NCI-H345 treated with DMSO at 0.1 percent for 48 hours (cell line): ENCODE data around the gene KIF17.

Experiments used
- DNase-seq: peaks from one replicate; lab custom pipeline; 2025; ENCODE audit not compliant: unreplicated experiment; lab: John Stamatoyannopoulos, UW

Gene KIF17

DNA sequence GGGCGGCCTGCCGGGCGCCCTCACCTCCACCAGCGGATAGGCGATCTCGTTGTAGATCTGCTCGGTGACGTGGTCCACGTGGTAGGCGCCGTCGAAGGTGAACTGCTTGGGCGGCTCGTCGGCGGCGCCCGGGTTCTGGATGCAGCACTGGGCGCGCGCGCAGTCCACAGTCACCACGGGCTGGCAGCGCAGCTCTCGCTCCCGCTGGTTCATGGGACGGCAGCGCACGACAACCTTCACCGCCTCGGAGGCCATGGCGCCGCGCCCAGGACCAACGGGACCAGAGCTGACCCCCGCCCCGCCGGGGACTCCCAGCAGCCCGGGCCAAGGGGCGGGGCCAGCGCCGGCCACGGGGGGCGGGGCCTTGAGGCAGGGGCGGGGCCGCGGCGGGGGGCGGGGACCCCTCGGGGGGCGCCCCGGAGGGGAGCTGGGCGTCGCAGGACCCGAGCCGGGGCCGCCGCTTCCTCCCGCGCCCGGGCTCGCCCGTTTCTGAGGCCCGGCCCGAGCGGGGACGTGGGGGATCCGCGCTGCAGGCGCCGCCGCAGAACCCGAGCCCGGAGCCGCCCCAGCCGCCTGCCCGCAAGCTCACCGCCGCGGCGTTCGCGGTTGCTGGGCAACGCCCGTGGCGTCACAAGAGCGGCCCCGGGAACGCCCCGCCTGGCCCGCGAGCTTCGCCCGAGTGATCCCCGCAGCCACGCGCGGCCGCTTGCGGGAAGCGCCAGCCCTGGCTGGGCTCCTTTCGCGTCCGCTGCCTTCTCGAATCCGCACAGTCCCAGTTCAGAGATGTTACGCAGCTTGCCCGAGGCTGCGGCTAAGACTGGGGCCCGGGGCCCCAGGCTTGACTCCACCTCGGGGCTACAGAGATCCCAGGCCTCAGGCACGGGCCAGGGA, at the start of gene KIF17:
Gene KIF17 (minus strand): TSS at position 556 of the 891 bp plus-strand sequence. CDS start 301 bp downstream, at position 255.
- peak; percentile 29 for DNase-seq

DNA sequence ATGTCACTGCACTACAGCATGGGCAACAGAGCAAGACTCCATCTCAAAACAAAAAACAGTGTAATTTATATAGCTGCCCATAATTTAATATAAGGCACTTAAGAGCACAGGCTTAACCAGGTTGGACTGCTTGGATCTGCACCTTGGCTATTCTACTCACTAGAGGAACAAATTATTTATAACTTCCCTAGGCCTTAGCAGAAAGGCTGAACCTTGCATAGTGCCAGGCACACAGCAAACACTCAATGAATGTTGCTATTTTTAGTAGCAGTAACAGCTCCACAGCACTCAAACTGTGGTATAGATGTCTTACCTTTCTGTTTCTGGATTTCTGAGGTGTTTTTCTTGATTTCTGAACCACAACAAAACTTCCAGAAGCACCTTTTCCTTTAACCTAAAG, 49.5 kb upstream of the KIF17 start:
- no peak for DNase-seq

DNA sequence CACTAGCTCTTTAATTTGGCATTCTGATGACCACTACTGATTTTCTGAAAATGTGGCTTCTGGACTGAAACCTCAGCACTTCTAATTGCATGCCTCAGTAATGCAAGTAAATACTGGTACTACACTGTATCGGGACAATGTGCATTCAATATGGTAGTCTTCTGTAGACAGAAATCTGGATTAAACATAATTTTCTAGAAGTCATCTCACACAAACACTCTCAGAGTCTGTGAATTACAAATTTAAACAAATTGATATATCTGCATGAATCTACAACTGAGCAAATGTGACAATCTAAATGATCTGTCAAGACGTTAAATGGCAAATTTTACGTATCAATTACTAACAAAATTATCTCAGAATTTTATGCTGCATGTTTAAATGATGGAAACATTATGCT, 45.6 kb upstream of the KIF17 start:
- DNase-seq, result no peak

DNA sequence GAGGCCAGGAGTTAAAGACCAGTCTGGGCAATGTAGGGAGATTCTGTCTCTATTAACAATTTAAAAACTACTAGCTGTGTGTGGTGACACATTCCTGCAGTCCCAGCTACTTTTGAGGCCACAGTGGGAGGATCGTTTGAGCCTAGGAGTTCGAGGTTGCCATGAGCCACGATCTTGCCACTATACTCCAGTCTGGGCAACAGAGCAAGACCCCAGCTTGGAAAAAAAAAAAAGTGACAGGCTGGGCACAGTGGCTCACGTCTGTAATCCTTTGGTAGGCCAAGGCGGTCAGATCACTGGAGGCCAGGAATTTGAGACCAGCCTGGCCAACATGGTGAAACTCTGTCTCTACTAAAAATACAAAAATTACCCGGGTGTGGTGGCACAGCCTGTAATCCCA, 42.5 kb upstream of the KIF17 start:
- no peak for DNase-seq

DNA sequence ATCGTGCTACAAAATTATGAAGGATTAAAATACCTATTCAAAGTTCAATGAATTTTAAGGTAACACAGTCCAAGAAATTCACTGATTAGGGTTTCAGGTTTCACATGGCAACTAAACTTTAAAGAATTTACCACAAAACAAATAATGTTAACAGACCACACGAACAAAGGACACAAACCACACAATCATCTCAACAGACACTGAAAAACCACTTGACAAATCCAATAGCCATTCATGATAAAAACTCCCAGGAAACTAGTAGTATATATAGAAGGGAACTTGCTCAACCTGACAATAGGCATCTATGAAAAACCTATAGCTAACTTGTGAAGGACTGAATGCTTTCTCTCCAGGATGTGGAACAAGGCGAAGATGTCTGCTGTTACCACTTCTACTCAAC, 35.8 kb upstream of the KIF17 start:
- no peak for DNase-seq

DNA sequence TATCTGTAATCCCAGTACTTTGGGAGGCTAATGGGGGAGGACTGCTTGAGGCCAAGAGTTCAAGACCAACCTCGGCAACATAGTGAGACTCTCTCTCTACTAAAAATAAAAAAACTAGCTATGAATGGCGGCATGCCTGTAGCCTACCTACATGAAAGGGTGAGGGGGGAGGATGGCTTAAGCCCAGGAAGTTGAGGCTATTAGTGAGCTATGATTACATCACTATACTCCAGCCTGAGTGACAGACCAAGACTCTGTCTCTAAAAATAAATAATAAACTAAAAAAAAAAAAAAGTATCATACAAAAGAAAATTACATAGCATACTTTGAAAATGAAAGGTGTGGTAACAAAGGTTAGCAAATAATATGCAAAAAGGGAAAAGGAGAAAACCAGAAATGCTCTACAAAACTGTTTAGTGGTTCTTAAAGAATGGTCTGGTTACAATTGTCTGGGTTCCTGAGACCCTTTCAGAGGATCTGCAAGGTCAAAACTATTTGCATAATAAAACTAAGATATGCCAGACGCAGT, 33.7 kb upstream of the KIF17 start:
- DNase-seq, result no peak

DNA sequence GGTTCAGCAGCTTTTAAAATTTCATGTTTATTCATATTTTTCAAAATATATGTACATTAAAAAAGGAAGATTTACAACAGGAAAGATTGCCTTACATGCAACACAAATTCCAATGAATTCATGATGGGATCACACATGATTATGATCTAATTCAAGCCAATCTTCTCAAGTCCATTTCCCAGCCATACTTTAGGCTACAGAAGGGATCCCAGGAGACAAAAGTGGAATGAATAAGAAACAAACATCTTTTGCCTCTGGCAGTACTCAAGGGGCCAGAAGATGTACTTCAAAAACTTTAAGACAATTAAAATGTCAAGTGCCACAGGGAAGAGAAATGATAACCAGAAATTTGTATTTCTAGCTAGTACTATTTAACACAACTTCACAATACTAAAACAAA, 24.9 kb upstream of the KIF17 start:
- DNase-seq, result no peak

DNA sequence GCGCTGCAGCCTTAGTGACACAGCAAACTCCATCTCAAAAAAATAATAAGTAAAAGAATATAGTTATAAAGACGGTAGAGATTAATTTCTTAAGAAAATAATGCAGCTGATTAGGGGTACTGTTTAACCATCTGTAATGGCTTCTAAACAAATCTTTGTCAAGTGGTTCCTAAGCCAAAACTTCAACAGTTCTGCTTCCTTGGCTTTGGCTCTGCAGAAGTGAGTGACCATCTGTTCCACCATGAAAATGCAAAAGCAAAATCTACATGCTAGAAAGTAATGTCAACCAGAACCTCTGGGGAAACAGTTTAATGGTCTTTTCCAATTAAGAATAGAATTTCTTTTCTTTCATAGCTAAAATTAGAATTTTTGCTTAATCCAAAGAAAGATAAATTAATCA, 23.0 kb upstream of the KIF17 start:
- no peak for DNase-seq

DNA sequence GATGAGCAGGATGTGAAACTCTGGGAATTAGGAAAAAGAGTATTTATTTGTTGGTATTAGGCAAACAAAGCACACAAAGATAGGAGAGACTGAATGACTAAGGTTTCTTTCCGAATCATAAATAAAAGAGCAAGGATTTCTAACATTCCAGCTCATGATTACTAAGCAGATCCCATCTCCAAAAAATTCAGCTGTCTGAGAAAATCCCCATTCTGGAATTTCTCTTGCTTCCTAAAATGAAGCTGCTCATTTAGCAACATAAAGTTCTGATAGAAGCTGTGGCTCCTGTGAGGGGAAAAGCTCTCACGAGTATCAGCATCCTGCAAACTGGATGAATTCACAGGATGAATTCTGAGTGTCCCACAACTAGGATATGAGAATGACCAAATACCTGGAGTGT, 21.4 kb upstream of the KIF17 start:
- DNase-seq, result no peak

DNA sequence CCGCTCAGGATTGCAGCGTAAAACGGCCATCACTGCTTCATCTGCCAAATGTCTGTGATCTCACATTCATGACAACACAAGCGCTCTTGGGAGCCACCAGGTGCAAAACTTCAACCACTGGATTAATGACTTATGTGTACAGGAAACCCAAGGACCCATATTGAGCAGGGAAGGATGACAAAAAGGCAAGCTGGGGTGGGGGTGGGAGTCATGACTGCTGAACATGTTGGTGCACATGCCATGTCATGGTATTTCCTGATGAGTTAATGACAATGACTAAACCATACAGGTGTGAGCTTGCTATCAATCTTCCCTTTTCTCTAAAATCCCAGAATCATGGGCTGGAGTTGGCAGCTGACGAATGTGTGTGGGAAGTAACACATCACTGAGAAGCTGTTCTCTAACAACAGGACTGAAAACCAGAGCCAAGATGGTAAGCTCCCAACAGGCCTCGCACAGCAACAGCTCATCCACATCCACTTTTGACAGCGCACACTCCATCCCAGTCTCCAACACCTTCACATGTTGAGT, 17.8 kb upstream of the KIF17 start:
- no peak for DNase-seq

DNA sequence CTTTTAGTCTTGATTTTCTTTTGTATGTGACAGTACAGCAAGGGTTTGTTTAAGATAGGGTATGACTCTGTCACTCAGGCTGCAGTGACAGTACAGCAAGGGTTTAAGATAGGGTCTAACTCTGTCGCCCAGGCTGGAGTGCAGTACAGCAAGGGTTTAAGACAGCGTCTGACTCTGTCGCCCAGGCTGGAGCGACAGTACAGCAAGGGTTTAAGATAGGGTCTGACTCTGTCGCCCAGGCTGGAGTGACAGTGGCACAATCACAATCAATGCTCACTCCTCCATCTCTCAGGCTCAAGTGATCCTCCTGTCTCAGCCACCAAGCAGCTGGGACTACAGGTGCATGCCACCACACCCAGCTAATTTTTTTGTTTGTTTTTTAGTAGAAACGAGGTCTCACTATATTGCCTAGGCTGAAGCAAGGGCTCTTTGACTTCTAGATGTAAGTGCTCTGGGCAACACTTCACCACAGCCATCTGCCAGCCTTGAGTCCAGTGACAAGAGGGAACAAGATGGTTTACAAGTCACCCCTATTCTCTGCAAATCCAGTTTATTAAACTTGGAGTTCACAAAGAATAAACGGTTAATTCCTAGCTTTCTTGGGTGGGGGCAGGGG, 15.7 kb upstream of the KIF17 start:
- DNase-seq, result no peak

DNA sequence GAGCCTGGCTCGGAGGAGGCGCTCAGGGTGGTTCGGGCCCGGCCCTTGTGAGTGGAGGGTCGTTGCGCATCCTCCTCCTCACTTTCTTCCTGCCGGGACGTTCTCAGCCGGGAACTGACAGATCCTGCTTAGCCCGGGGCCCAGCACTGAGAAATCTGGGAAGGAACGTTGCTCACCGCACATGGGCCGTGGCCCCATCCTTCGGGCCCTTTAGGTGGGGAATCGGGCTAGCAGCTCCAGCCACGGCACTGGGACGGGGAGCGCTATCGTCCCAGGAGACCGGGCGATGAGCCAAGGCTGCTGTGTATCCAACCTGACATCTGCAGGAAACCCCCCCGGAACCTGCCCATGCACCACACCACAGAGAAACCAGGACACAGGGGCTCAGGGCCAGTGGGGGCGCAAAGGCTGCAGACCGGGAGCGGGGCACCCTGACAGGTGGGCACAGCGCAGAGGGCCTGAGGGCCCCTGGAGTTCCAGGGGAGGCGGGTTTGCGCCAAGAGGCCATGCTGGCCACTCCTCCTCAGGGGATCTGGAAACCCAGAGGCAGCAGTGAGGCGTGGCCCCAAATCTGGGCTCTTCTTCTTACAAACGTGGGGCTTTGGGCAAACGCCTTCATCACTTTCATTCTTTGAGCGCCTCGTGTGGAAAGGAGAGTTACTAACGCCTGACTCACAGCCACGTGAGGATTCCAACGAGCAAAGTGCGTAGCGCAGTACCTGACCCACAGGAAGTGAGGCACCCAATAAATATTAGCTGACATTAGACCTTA, 15.0 kb upstream of the KIF17 start, which contains the start of gene SH2D5:
Gene SH2D5 (minus strand): TSS at position 116 of the 772 bp plus-strand sequence. CDS start 4,659 bp downstream, outside the sequence.
- DNase-seq, result peak; percentile 37

DNA sequence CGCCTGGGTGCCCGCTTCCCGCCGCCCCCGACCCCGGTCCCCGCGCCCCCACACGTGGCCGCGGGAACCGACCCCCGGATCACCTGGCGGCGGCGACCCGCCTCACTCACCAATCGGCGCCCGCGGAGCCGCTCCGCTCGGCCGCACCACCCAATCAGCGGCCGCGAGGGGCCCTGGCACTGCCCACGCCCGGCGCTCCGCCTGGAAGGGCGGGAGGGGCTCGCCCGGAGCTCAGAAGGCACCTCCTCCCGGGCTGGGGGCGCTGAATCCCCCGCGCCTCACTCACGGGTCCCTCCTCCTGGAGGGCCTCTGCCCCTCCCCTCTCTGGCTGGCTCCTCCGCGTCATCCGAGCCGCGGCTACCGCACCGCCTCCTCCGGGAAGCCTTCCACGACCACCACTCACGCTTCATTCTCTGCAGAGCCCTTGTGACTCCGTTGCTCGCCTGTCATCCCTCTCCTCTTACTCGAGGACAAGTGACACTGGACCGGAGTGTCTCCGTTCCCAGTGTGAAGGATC, 14.3 kb upstream of the KIF17 start:
- peak; percentile 55 for DNase-seq

DNA sequence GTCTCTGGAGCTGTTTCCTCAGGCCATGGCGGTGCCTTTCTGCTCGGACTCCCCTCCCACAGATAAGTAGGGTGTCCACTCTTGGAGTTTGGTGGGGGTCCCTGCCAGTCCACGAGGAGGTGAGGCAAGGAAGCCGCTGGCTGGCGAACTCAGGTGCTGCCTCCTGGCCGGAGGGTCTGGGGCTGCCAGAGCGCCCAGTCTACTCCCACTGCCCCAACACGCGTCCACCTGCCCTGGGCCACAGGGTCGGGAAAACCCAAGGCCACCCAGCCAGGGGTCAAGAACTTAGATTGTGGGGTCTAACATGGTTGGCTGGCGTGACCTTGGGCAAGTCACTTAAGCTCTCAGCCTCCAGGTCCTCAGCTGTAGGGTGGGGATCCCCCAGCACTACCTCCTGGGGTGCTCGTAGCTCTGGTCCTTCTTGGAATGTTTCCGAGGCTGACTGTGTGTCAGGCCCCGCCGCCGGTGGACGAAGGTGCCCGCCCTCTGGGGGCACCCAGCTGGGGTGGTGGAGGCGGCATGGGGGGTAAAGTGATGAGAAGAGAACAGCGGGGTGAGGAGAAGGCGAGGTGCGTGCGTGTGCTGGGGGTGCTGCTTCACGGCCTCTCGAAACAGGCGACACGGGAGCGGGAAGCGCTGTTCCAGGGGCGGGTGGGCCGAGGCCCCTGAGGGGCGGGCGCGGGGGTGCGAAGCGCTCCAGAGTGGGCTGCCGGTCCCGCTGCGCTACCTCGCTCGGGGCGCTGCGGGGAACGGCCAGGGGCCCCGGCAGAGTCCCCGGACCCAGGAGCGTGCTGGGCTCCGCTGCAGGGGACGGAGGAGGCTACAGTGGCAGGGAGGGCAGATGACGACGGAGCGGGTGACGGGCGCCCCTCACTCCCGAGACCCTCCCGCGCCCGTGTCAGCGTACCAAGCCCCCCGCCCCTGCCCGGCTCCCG, 13.5 kb upstream of the KIF17 start:
- no peak for DNase-seq

DNA sequence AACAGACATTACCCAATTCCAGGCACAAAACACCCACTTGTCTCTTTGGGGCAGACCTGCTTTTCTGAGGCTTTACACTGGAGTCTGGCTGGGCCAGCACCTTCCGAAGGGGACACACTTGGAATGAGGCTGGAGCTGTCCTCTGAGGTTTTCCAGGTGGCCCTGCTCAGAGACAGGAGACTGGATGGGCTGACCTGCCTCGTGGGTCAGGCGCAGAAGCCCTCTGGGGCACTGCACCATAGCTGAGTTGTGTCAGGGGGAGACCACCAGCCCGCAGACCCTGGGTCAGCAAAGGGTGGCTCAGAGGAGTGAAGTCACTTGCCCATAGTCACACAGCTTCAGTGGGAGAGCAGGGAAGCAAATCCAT, 12.9 kb upstream of the KIF17 start:
- DNase-seq, result no peak

DNA sequence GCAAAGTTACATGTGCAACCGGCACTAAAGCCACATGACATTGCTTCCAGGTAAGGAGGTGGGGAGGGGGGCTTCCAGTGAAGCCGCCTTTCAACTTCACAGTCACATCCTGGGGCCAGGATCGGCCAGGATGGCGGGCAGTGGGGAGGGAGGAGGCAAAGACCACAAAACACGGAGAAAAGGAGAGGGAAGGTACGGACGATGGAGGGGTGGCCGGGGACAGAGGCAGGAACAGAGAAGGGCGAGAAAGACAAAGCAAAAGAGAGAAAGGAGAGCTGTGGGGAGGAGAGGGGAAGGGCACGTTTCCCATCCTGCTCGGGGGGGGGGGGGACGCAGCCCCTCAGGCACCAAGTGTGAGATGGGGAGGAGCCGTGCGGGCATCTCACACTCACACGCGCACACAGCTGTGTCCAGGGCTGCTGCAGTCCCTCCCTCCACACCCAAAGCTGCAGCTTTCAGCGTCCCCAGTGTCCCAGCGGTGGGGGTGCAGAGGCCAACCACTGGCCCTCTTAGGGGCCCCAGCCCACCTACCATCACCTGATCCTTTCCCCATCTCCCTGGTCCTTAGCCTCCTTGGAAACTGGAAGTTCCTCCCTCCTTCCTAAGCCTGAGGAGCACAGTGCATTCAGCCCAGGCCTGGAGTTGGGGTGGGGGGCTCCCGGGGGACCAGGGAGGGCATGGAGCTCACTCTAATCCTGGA, 12.3 kb upstream of the KIF17 start:
- DNase-seq, result no peak

DNA sequence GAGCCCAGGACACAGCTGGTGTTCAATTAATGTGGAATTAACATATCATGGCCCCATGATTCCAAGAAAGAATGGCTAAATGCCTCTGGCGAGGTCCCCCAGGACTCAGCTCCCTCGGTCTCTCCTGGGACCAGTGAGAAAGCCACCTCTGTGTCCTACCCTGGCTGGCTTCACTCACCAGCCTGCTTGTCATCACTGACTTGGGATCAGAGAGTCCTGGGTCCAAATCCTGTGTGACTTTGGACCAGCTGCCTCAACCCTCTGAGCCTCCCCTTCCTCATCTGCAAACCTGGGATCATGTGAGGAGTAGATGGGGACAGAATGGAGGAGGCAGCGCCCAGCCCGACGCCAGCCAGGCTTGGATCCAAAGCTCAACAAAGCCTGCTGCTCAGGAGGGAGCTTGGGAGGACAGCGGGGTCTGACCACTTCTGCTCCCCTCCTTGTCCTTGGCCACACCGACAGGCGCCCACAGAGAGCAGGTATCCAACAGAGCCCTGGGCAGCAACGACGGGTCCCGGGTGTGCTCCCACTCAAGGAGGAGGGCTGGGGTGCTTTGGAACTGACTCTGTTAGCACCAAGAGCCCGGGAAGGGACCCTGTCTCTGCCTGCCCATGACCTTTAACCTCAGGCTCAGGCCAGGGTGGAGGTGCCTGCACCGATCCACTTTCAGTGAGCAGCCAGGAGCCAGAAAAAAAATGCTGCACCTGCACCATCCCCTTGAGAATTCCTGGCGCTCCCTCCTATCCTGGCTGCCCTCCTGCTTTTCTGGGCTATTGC, 11.5 kb upstream of the KIF17 start:
- DNase-seq, result no peak

DNA sequence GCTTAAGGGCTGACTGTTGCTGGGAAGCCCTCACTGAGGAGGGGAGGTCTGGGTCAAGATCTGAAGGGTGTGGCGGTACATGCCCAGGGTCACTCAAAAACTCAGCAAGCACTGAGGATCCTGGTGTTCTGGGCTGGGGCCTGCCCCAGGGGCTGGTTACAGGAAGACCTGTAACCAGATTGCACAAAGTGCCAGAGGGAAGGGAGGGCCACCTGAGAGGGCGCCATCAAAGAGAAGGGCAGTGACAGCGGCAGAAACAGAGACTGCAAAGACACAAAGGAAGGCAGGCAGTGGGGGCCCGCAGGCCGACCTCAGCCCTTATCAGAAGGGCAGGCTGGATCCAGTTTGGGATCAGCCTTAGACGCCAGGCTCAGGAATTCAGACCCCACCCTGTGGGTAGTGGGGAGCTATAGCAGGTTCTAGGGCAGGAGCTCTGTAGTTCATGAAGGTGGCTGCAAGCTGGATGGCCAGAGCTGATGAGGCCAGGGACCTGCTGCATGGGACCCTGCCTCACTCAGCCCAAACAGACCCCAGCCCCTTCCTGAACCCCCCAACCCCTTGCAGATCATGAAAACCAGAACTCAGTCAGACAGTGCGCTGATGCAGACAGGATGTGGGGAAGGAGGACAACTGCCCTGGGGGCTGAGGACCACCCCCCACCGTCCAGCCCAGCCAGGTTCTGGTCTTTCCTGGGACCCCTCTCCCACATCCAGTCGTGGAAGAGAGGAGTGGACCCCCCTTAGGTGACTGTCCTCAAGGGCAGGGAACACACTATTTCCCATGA, 10.8 kb upstream of the KIF17 start:
- DNase-seq, result no peak
